CD4-positive, alpha-beta T cell treated with Interleukin-12 subunit alpha and Interleukin-12 subunit beta, for 1 hour (primary cell): ENCODE measurements around the gene C1orf21.

Experiments
- DNase-seq: peaks from one replicate; pipeline ENCODE4 v3.0.0-alpha.2; 2020

Gene C1orf21

DNA sequence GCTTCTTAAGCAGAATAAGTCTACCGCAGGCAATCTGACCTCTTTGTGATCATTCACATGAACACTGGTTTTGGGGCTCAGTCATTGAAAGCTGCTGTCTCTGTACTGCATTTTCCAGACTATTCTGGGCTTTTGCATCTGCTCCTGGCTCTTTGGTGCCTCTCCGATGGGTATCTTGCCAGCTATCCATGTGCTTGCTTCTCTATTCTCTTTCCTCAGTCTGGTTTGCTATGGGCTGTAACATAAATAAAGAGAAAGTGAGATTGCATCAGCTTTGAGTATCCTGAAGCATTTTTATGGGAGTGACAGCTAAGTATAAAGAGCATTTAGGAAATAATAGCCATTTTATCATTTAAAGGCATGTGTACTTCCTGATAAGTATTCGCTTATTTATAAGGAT is 70.7 kb downstream of the C1orf21 start:
- DNase-seq, result no peak

- DNase-seq, result no peak
Measured at GRCh38 chr1:184461321-184461720, 74.5 kb downstream of the C1orf21 start.

- DNase-seq, result no peak
Measured at GRCh38 chr1:184462155-184462554, 75.3 kb downstream of the C1orf21 start.

DNA sequence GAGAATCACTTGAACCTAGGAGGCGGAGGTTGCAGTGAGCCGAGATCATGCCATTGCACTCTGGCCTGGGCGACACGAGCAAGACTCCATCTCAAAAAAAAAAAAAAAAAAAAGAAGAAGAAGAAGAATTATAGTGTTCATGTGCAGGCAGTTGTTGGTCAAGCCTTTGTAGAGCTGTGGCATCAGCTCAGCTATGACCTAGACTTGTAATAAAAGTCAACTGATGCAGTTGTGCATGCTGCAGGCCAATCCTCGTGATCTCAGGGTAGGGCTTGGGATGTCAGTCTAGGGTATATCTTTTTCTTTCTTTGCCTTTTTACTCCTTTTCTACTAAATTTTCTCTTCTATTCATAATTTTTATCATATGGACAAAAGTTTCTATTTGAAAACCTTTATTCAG is 76.2 kb downstream of the C1orf21 start:
- no peak for DNase-seq

GRCh38 chr1:184463680-184464079 is 76.9 kb downstream of the C1orf21 start:
- no peak for DNase-seq

GRCh38 chr1:184464757-184465156 is 77.9 kb downstream of the C1orf21 start:
- DNase-seq, result no peak

DNA sequence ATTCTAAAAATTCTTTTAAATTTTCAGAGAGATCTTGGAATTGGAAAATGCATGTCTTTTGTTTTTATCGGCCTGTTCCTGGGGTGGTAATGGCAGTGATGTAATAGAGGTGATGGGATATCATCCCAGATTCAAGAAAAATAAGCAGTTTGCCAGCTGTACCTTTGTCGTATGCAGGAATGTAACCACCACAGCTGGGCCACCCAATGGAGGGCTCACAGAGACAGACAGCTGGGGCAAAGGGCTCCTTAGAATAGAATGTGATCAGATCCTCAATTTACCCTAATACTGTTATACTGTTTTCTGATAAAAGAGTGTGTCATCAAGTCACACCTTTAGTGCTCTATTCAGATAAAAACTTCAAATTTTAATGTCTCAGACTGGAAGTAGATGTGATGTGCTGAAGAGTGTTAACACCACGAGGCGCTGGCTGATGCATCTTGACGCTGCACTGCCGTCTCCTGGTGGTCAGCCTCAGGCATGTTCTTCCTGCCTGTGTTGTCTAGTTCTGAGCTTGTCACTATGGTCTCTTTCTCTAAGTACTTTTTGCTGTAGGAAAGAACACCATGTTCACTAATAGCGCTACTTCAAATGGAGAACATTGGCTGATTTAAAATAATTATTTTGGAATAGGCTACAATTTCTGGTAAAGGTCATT is 78.8 kb downstream of the C1orf21 start:
- peak; percentile 12 for DNase-seq

DNA sequence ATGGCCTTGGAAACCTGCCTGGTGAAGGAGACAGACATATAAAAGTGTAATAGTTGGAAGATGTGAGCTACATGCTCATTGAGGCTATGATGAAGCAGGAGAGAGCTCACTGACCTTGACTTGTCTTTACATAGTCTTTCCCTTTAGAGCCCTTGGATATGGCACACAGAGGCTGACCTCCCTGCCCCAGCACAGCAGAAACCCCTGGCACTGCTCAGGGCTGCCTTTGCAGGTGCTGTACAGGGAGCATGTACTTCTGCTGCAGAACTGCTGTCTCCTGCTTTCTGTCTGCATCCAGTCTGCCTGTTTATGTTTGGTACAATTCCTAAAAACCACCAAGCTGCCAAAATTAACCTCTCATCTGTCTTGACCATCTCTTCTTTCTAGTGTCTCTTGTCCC is 80.5 kb downstream of the C1orf21 start:
- DNase-seq, result no peak

- DNase-seq, result no peak
Measured at GRCh38 chr1:184469396-184469795, 82.6 kb downstream of the C1orf21 start.

DNA sequence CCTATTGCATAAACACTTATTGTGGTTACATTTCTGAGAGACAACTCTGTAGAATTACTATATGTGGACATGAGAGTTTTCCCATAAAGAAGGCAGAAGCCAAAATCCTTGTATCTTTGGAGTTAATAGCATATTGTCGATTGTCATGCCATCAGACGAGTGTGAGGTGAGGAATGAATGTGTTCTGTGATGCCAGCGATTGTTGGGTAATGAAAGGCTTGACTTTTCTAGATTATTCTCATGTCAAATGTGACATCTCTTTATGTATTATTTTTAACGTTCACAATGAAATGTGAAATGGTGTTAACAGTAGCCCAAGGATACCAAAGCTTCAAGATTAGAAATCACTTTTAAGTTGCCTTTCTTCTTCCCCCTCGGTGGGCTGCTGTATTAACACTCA is 84.9 kb downstream of the C1orf21 start:
- DNase-seq, result no peak

GRCh38 chr1:184472136-184472535 is 85.3 kb downstream of the C1orf21 start:
- DNase-seq, result no peak

DNA sequence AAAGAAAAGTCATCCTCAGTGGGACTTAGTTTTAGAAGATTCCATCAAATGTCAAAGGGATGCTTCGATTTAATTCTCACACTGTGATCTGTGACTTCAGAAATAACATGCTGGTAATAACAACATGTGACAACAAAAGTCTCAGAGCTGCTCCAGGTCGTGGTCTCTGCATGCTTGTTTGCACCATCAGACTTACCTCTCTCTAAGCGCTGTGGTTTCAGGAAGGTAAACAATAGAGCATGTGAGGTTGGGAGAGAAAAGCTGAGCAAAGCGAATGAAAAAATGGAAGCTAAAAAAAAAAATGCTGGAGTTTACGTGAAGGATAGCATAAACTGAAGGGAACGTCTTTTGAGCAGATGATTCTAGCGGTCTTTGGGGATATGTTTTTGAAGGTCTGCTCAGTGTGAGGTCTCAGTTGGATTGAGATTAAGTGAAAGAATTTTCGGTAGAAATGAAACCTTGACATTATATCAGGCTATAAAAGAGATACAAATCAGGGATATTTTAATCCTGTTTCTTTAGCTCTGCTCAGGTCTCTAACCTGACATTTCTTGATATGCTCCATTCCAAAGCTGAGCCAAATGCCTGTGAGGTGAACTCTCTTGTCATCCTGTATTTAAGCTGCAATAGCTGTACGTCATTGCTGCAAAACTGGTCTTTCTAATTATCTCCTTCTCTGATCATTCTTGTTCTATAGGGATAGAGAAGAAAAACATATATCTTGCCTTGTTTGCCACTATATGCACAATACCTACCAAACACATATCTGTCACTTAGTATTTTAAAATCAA is 86.5 kb downstream of the C1orf21 start:
- no peak for DNase-seq

- no peak for DNase-seq
Measured at GRCh38 chr1:184476187-184476586, 89.4 kb downstream of the C1orf21 start.

GRCh38 chr1:184479435-184480167 is 92.8 kb downstream of the C1orf21 start:
- no peak for DNase-seq

GRCh38 chr1:184480736-184481135 is 93.9 kb downstream of the C1orf21 start:
- no peak for DNase-seq

DNA sequence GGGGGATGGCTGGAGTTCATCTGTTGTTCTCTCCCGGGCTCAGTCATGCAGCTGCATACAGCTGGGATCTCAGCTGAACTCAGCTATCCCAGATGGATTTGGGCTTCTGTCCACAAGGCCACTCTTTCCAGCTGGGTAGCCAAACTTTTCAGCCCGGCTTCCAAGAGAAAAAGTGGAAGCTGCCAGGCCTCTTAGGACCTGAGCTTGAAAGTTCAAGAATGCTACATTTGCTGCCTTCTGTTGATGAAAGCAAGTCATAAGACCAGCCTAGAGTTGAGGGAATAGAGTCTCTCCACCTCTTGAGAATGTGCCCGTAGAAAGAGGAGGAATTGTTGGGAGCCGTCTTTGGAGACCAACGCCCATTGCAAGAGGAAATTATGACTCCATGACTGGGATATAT is 95.3 kb downstream of the C1orf21 start:
- DNase-seq, result no peak

GRCh38 chr1:184483101-184483683 is 96.4 kb downstream of the C1orf21 start:
- DNase-seq, result no peak

GRCh38 chr1:184485751-184486723 is 99.2 kb downstream of the C1orf21 start:
- no peak for DNase-seq

DNA sequence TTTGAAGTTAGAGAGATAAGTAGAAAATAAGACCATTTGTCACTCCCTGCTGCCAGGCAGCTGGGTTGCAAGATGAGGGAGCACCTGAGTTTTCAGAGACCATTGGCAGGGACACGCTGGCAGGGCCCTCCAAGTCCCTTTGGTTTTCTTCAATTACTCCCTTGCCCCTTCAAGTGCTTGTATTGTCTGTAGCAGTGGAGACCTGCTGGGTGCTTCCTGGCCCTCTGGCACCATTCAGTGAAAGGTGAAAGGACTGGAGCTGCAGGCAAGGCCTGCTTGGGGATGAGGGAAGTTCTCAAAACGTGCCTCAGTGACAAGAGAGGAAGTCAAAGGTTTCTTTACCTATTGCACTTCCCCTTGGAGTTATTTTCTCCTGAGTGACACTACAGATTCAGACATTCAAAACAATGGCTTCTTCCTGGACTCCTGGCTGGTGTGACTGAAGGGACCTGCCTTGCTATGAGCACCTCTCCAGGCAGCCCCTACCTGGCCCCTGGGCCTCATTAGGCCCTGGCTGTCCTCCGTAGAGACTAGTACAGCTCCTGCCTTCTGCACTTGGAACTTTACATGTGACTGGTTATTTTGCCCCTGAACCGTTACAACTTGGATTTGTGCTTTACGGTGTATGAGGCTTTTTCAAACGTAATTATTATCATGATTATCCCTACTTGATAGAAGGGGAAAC is 100.1 kb downstream of the C1orf21 start:
- DNase-seq, result no peak

GRCh38 chr1:184487531-184488193 is 100.8 kb downstream of the C1orf21 start:
- no peak for DNase-seq

GRCh38 chr1:184489908-184490307 is 103.1 kb downstream of the C1orf21 start:
- DNase-seq, result no peak
